K562 (cell line): ENCODE data around the gene UROS. TPM values are rescaled to one million over a fixed set of nuclear protein-coding genes. Genes with fewer than 3 reads are reported as not detected.

ENCODE experiments used
- ARNT ChIP-seq, 2 experiments: fragments of 450-650 bp; IDR thresholded peaks; 2 replicates each; pipeline ENCODE4 v1.6.1; 2016; ENCODE audit warnings: mild to moderate bottlenecking in 1 of 2
- CBX3 ChIP-seq, 2 experiments: IDR thresholded peaks; 1 replicate in 1 of 2; 2 replicates in 1 of 2; pipeline ENCODE4 v1.6.1; 2012; ENCODE audit warnings: inconsistent platforms in 2 of 2, low read length in 2 of 2, borderline replicate concordance in 1 of 2, control low read depth in 1 of 2
- EGR1 ChIP-seq: fragments of 450-650 bp; conservative IDR thresholded peaks from 2 replicates; pipeline ENCODE4 v1.6.1; 2017; ENCODE audit warnings: mild to moderate bottlenecking
- FIP1L1 ChIP-seq: fragments of 200-400 bp; formaldehyde crosslinking; IDR thresholded peaks from 2 replicates; pipeline ENCODE4 v1.6.1; 2018; ENCODE audit warnings: mild to moderate bottlenecking, low read depth, low read length; ENCODE audit not compliant: poor library complexity, severe bottlenecking
- FOXA3 ChIP-seq, 2 experiments: fragments of 450-650 bp in 1 of 2; sonication (generic) in 1 of 2; formaldehyde crosslinking; IDR thresholded peaks in 1 of 2; conservative IDR thresholded peaks in 1 of 2; 2 replicates each; pipeline versions ENCODE4 v1.4.0 to v1.8.0; 2020 to 2022; ENCODE audit warnings: mild to moderate bottlenecking in 2 of 2, missing genetic modification reagents in 1 of 2
- HMBOX1 ChIP-seq: sonication (generic); IDR thresholded peaks from 2 replicates; pipeline ENCODE4 v1.6.1; 2016
- IRF1 ChIP-seq: sonication (generic); formaldehyde crosslinking; IDR thresholded peaks from 2 replicates; pipeline ENCODE4 v1.8.0; 2022; ENCODE audit warnings: missing genetic modification reagents, mild to moderate bottlenecking, borderline replicate concordance
- SMC3 ChIP-seq: conservative IDR thresholded peaks from 2 replicates; pipeline ENCODE4 v1.6.1; 2011; ENCODE audit warnings: low read depth, low read length, improper control_type of control experiment; ENCODE audit not compliant: insufficient read depth
- SOX6 ChIP-seq: fragments of 450-650 bp; IDR thresholded peaks from 2 replicates; pipeline ENCODE4 v1.6.1; 2014; ENCODE audit warnings: mild to moderate bottlenecking
- TEAD1 ChIP-seq, 2 experiments: fragments of 450-650 bp in 1 of 2; sonication (generic) in 1 of 2; formaldehyde crosslinking; IDR thresholded peaks; 2 replicates each; pipeline versions ENCODE4 v1.4.0 to v1.8.0; 2020 to 2022; ENCODE audit warnings: mild to moderate bottlenecking in 2 of 2, missing genetic modification reagents in 1 of 2
- U2AF1 ChIP-seq: fragments of 200-400 bp; formaldehyde crosslinking; optimal IDR thresholded peaks from 2 replicates; pipeline ENCODE3; 2017; ENCODE audit warnings: mild to moderate bottlenecking, low read depth, low read length, moderate library complexity
- ZNF324 ChIP-seq: fragments of 250-450 bp; sonication (Bioruptor Pico); IDR thresholded peaks from 2 replicates; pipeline ENCODE4 v1.4.0; 2020; ENCODE audit warnings: mild to moderate bottlenecking
- ZNF609 ChIP-seq: sonication (generic); formaldehyde crosslinking; IDR thresholded peaks from 2 replicates; pipeline ENCODE4 v1.8.1; 2023; ENCODE audit warnings: missing genetic modification reagents, mild to moderate bottlenecking, borderline replicate concordance
- polyA plus RNA-seq, 8 experiments: library from polyadenylated mRNA; depleted of rRNA in 4 of 8; stranded (reverse) in 5 of 8; unstranded in 3 of 8; fragments of >200 nt; fragmentation: Nextera tagmentation in 2 of 8; fragmentation: Illumina TruSeq in 1 of 8; extraction: Ambion mirVana in 2 of 8; extraction: Trizol in 1 of 8; gene quantifications; 2 replicates each; pipeline versions ENCODE4 v1.2.1 to v1.2.3, GENCODE V29; 2011 to 2014; ENCODE audit warnings: inconsistent platforms in 1 of 8, missing spikeins in 1 of 8
- total RNA-seq, 7 experiments: library from RNA; depleted of rRNA in 6 of 7; stranded (reverse); fragments of >200 nt in 6 of 7; fragmentation: Illumina TruSeq in 2 of 7; extraction: Trizol in 2 of 7; gene quantifications; 2 replicates each; pipeline versions ENCODE4 v1.2.1 to v1.2.3, GENCODE V29; 2011 to 2021; ENCODE audit warnings: low replicate concordance in 1 of 7

Gene UROS
- total and polyA plus RNA-seq, 9 of the 15 experiments (the other 6 are each of a cell fraction or from before 2014, with no cell fraction given) = 6.4 to 39.1 (median 32.3) TPM

- TF ChIP-seq HMBOX1 (no peak), EGR1 (peak; percentile 53), CBX3 (IDR thresholded peaks at IDR 0.05; ENCODE audit: borderline replicate concordance in 1 of 2, low read length in 2 of 2) (peak in 1 of 2 experiments; percentile 83; a peak in 1 of 3 replicates), ZNF324 (CRISPR knock-in tag) (no peak), SOX6 (peak; percentile 94), U2AF1 (no peak), ARNT (IDR thresholded peaks at IDR 0.05) (peak; percentile 91 to 92), FIP1L1 (no peak), TEAD1 (CRISPR knock-in tag; IDR thresholded peaks at IDR 0.05) (0 out of 4 replicates have a peak, but pooled peaks of 1 of the 2 experiments have one; percentile 57), SMC3 (no peak), IRF1 (CRISPR knock-in tag) (no peak), ZNF609 (CRISPR knock-in tag) (no peak), FOXA3 (CRISPR knock-in tag; conservative IDR thresholded peaks at IDR 0.05 in 1 of 2, IDR thresholded peaks at IDR 0.05 in 1 of 2) (peak in 1 of 2 experiments; percentile 65; a peak in 1 of 4 replicates)
These were observed 6.5 kb downstream of the UROS start (continued) for GRCh38 chr10:125816548-125816947.
